Uterus (tissue), 2 donors: ENCODE results near the gene ADAP2.

Experiments
- POLR2A ChIP-seq, 2 donors: fragments of 450-650 bp; IDR thresholded peaks; one replicate each; pipeline ENCODE4 v1.6.1; 2016; ENCODE audit warnings: antibody characterized with exemption in 2 of 2, mild to moderate bottlenecking in 1 of 2, moderate library complexity in 1 of 2
- TF ChIP-seq, protein P1 (sequence below), 4 experiments: fragments of 200-600 bp in 2 of 4; fragments of 450-650 bp in 2 of 4; sonication (generic) in 2 of 4; IDR thresholded peaks; one replicate each; pipeline ENCODE4 v1.5.1; 2016 to 2019; ENCODE audit warnings: antibody characterized with exemption in 4 of 4, mild to moderate bottlenecking in 2 of 4, moderate library complexity in 1 of 4

DNA sequence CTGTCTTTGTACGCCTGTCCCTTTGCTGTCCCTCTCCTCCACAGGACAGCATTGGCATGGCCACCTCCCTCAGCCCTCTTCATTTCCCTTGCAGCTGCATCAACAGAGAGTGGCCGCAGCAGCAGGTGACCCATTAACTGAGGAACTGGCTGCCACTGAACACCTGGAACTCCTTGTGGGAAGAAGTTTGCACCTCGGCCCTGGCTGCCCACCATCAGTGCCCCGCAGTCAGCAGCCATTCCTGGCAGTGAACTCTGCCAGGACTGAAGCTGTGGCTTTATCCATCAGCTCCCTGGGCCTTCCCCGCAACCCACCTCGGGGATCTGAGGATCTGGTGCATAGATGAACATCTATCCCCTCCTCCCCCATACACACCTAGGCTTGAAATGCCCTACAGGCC is 36.0 kb downstream of the ADAP2 start:
- TF ChIP-seq, protein P1, sequence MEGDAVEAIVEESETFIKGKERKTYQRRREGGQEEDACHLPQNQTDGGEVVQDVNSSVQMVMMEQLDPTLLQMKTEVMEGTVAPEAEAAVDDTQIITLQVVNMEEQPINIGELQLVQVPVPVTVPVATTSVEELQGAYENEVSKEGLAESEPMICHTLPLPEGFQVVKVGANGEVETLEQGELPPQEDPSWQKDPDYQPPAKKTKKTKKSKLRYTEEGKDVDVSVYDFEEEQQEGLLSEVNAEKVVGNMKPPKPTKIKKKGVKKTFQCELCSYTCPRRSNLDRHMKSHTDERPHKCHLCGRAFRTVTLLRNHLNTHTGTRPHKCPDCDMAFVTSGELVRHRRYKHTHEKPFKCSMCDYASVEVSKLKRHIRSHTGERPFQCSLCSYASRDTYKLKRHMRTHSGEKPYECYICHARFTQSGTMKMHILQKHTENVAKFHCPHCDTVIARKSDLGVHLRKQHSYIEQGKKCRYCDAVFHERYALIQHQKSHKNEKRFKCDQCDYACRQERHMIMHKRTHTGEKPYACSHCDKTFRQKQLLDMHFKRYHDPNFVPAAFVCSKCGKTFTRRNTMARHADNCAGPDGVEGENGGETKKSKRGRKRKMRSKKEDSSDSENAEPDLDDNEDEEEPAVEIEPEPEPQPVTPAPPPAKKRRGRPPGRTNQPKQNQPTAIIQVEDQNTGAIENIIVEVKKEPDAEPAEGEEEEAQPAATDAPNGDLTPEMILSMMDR (IDR thresholded peaks at IDR 0.05), result no peak
- no peak for TF ChIP-seq POLR2A (IDR thresholded peaks at IDR 0.05)
